Smooth muscle cell (in vitro differentiated cells): ENCODE data around the gene PAPPA. TPM values are rescaled to one million over a fixed set of nuclear protein-coding genes. Genes with fewer than 3 reads are reported as not detected.

Experiments
- DNase-seq: peaks from one replicate; lab custom pipeline; 2025; ENCODE audit not compliant: unreplicated experiment; lab: John Stamatoyannopoulos, UW
- H2AFZ ChIP-seq: fragments of 200-600 bp; sonication (generic); 2 replicates; pipeline ENCODE4 v1.6.0; 2016; ENCODE audit warnings: antibody characterized with exemption, low read depth, mild to moderate bottlenecking
- H3F3A ChIP-seq: fragments of 200-600 bp; sonication (generic); 2 replicates; pipeline ENCODE4 v1.6.0; 2017; ENCODE audit warnings: antibody characterized with exemption, low read depth
- H3K27ac ChIP-seq: fragments of 200-600 bp; sonication (generic); 2 replicates; pipeline ENCODE4 v1.5.1; 2016; ENCODE audit warnings: low read depth, mild to moderate bottlenecking
- H3K27me3 ChIP-seq: fragments of 200-600 bp; sonication (generic); 2 replicates; pipeline ENCODE4 v1.6.1; 2016; ENCODE audit warnings: low read depth, mild to moderate bottlenecking
- H3K36me3 ChIP-seq: fragments of 200-600 bp; sonication (generic); 2 replicates; pipeline ENCODE4 v1.5.1; 2016; ENCODE audit warnings: low read depth
- H3K4me1 ChIP-seq: fragments of 200-600 bp; sonication (generic); 2 replicates; pipeline ENCODE4 v1.5.1; 2016; ENCODE audit warnings: low read depth
- H3K4me2 ChIP-seq: fragments of 200-600 bp; sonication (generic); 2 replicates; pipeline ENCODE4 v1.6.0; 2016; ENCODE audit warnings: mild to moderate bottlenecking
- H3K4me3 ChIP-seq: fragments of 200-600 bp; sonication (generic); 2 replicates; pipeline ENCODE4 v1.5.1; 2016; ENCODE audit warnings: mild to moderate bottlenecking
- H3K79me2 ChIP-seq: fragments of 200-600 bp; sonication (generic); 2 replicates; pipeline ENCODE4 v1.6.0; 2016; ENCODE audit warnings: low read depth, mild to moderate bottlenecking
- H3K9ac ChIP-seq: fragments of 200-600 bp; sonication (generic); 2 replicates; pipeline ENCODE4 v1.6.0; 2016; ENCODE audit warnings: low read depth
- H3K9me3 ChIP-seq: fragments of 200-600 bp; sonication (generic); replicated peaks from 2 replicates; pipeline ENCODE4 v1.5.1; 2016; ENCODE audit warnings: low read depth
- H4K20me1 ChIP-seq: fragments of 200-600 bp; sonication (generic); 2 replicates; pipeline ENCODE4 v1.6.0; 2016; ENCODE audit warnings: low read depth
- WGBS: methylation state at CpG from one replicate; pipeline ENCODE4 v1.1.7; 2016; ENCODE audit warnings: low lambda C conversion rate; 5-methylcytosine and 5-hydroxymethylcytosine counted together
- polyA plus RNA-seq: library from polyadenylated mRNA; unstranded; fragments of >200 nt; fragmentation: Nextera tagmentation; extraction: Ambion mirVana; gene quantifications from 2 replicates; pipeline ENCODE4 v1.2.1, GENCODE V29; 2016
- total RNA-seq: library from RNA; depleted of rRNA; stranded (reverse); fragments of >200 nt; gene quantifications from 2 replicates; pipeline ENCODE4 v1.2.3, GENCODE V29; 2014
- TF ChIP-seq, protein P1 (sequence below): fragments of 200-600 bp; sonication (generic); IDR thresholded peaks from 2 replicates; pipeline ENCODE4 v1.5.1; 2017; ENCODE audit warnings: borderline replicate concordance, mild to moderate bottlenecking, antibody characterized with exemption; ENCODE audit not compliant: insufficient read depth, poor library complexity, severe bottlenecking

PAPPA gene
- total and polyA plus RNA-seq, 2 experiments from 2014 or later: 27.7 to 114 TPM

DNA sequence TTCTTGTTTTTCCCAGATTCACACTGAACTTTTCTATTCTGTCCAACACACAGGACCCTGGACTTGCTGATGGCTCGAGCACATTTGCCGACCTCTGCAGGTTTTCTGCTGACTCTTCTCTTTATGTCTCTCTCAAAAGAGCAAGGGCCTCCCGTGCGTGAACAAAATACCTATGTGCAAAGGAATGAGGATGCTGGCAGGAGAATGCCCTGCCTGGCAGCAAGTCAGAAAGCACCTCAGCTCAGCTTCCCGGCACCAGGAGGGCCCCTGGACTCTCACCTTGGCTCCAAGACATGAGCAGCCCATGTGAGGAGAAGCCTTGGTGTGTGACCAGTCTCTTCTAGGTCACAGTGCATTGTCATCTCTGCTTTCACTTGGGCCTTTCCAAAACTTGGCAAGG is 36.1 kb downstream of the PAPPA start:
- DNase-seq: no peak
- TF ChIP-seq, protein P1, sequence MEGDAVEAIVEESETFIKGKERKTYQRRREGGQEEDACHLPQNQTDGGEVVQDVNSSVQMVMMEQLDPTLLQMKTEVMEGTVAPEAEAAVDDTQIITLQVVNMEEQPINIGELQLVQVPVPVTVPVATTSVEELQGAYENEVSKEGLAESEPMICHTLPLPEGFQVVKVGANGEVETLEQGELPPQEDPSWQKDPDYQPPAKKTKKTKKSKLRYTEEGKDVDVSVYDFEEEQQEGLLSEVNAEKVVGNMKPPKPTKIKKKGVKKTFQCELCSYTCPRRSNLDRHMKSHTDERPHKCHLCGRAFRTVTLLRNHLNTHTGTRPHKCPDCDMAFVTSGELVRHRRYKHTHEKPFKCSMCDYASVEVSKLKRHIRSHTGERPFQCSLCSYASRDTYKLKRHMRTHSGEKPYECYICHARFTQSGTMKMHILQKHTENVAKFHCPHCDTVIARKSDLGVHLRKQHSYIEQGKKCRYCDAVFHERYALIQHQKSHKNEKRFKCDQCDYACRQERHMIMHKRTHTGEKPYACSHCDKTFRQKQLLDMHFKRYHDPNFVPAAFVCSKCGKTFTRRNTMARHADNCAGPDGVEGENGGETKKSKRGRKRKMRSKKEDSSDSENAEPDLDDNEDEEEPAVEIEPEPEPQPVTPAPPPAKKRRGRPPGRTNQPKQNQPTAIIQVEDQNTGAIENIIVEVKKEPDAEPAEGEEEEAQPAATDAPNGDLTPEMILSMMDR: no peak
- no peak overlapping the region for H3K4me2 ChIP-seq
- H4K20me1 ChIP-seq: peaks cover 38% of the 10 kb centered on the region
- no peaks in the 10 kb centered on the region for H3K27me3 ChIP-seq
- no peak overlapping the region for H2AFZ ChIP-seq
- H3K36me3 ChIP-seq: peaks cover 13% of the 10 kb centered on the region
- peaks cover 8% of the 10 kb centered on the region for H3K4me1 ChIP-seq
- peaks cover 20% of the 10 kb centered on the region for H3K79me2 ChIP-seq
- no peak overlapping the region for H3K4me3 ChIP-seq
- peaks cover 8% of the 10 kb centered on the region for H3F3A ChIP-seq
- no peaks in the 10 kb centered on the region for H3K9me3 ChIP-seq
- H3K9ac ChIP-seq: no peak overlapping the region
- peak overlapping the region; percentile 86 for H3K27ac ChIP-seq
- 93% methylated on average over 5 of the region's 5 CpGs for WGBS

DNA sequence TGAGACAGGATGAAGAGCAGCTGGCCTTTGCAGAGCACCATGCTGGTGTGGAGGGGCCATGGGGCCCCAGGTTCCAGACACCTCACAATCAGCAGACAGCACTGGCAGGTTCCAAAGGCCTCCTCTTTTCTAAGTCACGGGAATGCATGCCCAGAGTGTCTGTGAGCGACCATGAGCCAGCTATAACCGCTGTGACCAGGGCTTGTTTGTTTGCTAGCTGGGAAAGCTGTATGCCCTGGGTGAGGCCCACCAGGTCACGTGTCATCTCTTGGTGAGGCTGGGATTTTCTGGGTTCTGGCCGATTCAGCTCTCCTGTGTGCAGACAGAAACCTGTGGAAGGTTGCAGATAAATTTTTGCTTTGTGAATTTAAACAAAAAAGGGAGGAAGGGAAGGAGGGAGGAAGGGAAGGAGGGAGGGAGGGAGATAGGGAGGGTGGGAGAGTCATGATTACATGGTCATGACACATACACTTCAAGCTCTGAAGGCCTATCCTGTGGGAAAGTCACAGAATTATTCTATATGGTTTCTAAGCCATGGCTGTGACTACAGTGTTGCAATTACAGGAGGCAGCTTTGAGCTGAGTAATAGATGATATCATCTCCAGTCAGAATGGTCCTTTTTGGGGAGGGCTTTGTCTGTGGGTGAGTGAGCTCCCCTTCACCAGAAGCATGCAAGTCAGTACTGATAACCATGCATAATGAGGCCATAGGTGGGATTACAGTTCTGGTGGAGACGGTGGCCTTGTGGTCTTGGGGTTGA is 37.2 kb downstream of the PAPPA start:
- Histone ChIP-seq H3F3A (peaks cover 8% of the 10 kb centered on the region), H2AFZ (no peak overlapping the region), H3K27ac (peak overlapping the region; percentile 86), H4K20me1 (peaks cover 43% of the 10 kb centered on the region), H3K27me3 (no peaks in the 10 kb centered on the region), H3K9me3 (no peaks in the 10 kb centered on the region), H3K4me1 (peaks cover 8% of the 10 kb centered on the region), H3K4me2 (peak overlapping the region; percentile 41), H3K36me3 (peaks cover 13% of the 10 kb centered on the region), H3K4me3 (no peak overlapping the region), H3K9ac (peak overlapping the region; percentile 20), H3K79me2 (peaks cover 25% of the 10 kb centered on the region)
- TF ChIP-seq, protein P1: no peak
- 64% methylated on average over 6 of the region's 6 CpGs for WGBS
- DNase-seq: no peak

DNA sequence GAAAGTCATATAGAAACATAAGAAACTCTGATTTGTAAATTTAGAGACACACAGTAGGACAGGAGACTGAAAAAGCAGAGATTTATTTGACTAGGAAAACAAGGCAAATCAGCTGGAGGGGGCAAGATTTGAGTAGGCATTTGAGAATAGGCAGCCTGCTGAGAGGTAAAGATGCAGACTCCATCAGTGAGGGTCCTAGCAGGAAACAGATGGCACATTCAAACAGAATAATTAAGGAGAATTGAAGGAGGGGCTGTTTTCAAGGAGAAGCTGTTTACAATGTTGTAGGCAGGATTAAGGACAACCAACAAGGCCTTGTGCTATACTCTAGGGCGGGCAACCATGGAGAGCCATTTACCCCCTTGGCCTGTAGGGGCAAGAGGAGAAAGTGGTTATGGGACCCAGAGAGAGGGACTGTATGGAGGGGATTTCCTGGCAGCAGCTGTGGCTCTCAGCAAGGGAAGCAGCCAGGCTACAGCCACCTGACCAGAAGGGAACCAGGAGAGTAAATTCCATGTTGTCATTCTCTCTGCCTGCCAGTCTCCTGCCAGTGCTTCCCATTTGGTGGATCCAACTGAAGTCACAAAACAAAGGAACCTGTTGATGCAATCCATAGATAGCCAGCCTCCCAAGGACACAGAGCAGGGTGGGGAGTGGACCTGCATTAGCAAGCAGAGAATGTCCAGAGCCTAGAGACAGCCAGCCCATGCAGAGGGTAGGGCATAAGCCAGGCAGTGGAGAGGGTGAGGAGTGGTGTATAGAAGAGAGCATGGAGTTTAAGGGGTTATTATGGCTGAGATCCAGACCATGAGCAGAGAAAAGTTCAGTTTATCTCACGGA is 38.2 kb downstream of the PAPPA start:
- no peak for DNase-seq
- Histone ChIP-seq H3K9me3 (no peaks in the 10 kb centered on the region), H3K9ac (no peak overlapping the region), H3K79me2 (peaks cover 25% of the 10 kb centered on the region), H3K4me3 (no peak overlapping the region), H3K27me3 (no peaks in the 10 kb centered on the region), H3F3A (peaks cover 8% of the 10 kb centered on the region), H2AFZ (no peak overlapping the region), H3K4me2 (no peak overlapping the region), H4K20me1 (peaks cover 52% of the 10 kb centered on the region), H3K36me3 (peaks cover 13% of the 10 kb centered on the region), H3K4me1 (peaks cover 8% of the 10 kb centered on the region), H3K27ac (peak overlapping the region; percentile 86)
- 70% methylated on average over 2 of the region's 2 CpGs for WGBS
- TF ChIP-seq, protein P1: no peak
